Stimulated activated CD8-positive, alpha-beta memory T cell treated with anti-CD3 and anti-CD28 coated beads, Interleukin-7, amount 100 ng/mL, for 4 hours (primary cell): Measurements from ENCODE around the gene ABHD8.
A peak's percentile ranks its signal among the peaks of the same experiment; 100 is the strongest.
"Not testable (repeated sequence)": the region's sequence is repeated elsewhere in the genome, so short reads cannot be mapped to it uniquely, and the experiment has no call there.

Source experiments
- DNase-seq, 2 donors: peaks; one replicate each; pipeline ENCODE4 v3.0.0-alpha.2; 2020; ENCODE audit warnings: low read depth in 2 of 2

The ABHD8 gene

GRCh38 chr19:17296976-17297375 is 6.2 kb downstream of the ABHD8 start:
- no peak for DNase-seq

GRCh38 chr19:17296273-17296672 is 7.0 kb downstream of the ABHD8 start:
- no peak for DNase-seq

- not testable (repeated sequence) for DNase-seq
Measured at GRCh38 chr19:17295551-17295950, 7.7 kb downstream of the ABHD8 start.

- DNase-seq = peak in 1 of 2 donors; percentile 20
Measured at GRCh38 chr19:17294051-17294891, 9.0 kb downstream of the ABHD8 start.

- no peak for DNase-seq
Measured at GRCh38 chr19:17293605-17294004, 9.6 kb downstream of the ABHD8 start.

- DNase-seq = peak; percentile 59 to 64
Measured at GRCh38 chr19:17292301-17293074, 10.7 kb downstream of the ABHD8 start.

GRCh38 chr19:17289489-17289888 is 13.7 kb downstream of the ABHD8 start:
- peak in 1 of 2 donors; percentile 25 for DNase-seq

GRCh38 chr19:17286752-17287151 is 16.5 kb downstream of the ABHD8 start:
- no peak for DNase-seq

GRCh38 chr19:17286263-17286662 is 17.0 kb downstream of the ABHD8 start:
- DNase-seq = no peak

- no peak for DNase-seq
Measured at GRCh38 chr19:17285415-17286135, 17.6 kb downstream of the ABHD8 start.

GRCh38 chr19:17283504-17283996 is 19.7 kb downstream of the ABHD8 start:
- no peak for DNase-seq

- peak; percentile 45 to 70 for DNase-seq
Measured at GRCh38 chr19:17282488-17283125, 20.6 kb downstream of the ABHD8 start.

- DNase-seq = peak in 1 of 2 donors; percentile 11
Measured at GRCh38 chr19:17281391-17282304, 21.6 kb downstream of the ABHD8 start, which contains the start of gene ANKLE1. ANKLE1 (plus strand) TSS chr19:17281901; CDS start chr19:17281921, 20 bp downstream.

GRCh38 chr19:17279436-17279835 is 23.8 kb downstream of the ABHD8 start:
- no peak for DNase-seq

- DNase-seq = no peak
Measured at GRCh38 chr19:17275441-17276175, 27.6 kb downstream of the ABHD8 start.

GRCh38 chr19:17274892-17275291 is 28.3 kb downstream of the ABHD8 start:
- not testable (repeated sequence) for DNase-seq

- no peak for DNase-seq
Measured at GRCh38 chr19:17268754-17269153, 34.5 kb downstream of the ABHD8 start.

GRCh38 chr19:17266975-17267788 is 36.0 kb downstream of the ABHD8 start, which contains the start of gene BABAM1:
BABAM1 (plus strand) TSS chr19:17267443; CDS start chr19:17268807, 1,364 bp downstream.
- peak; percentile 88 to 93 for DNase-seq

- DNase-seq = no peak
Measured at GRCh38 chr19:17266589-17266974, 36.6 kb downstream of the ABHD8 start.
